Stimulated activated CD4-positive, alpha-beta T cell treated with anti-CD3 and anti-CD28 coated beads, TNF-alpha, amount 100 ng/mL, for 4 hours (primary cell): ENCODE data around the gene SRC.
A peak's percentile ranks its signal among the peaks of the same experiment; 100 is the strongest.
"Not testable (repeated sequence)": the region's sequence is repeated elsewhere in the genome, so short reads cannot be mapped to it uniquely, and the experiment has no call there.

Source experiments
- DNase-seq, 3 experiments: peaks; one replicate each; pipeline ENCODE4 v3.0.0-alpha.2; 2020; ENCODE audit warnings: low read depth in 3 of 3

The SRC gene

GRCh38 chr20:37336369-37337207 is 9.4 kb upstream of the SRC start:
- peak in 2 of 3 experiments; percentile 9 to 26 for DNase-seq

GRCh38 chr20:37337208-37337991 is 8.5 kb upstream of the SRC start:
- no peak for DNase-seq

GRCh38 chr20:37338380-37338779 is 7.6 kb upstream of the SRC start:
- not testable (repeated sequence) for DNase-seq

GRCh38 chr20:37339208-37339607 is 6.7 kb upstream of the SRC start:
- no peak for DNase-seq

- not testable (repeated sequence) for DNase-seq
Observed at GRCh38 chr20:37339764-37340109, 6.2 kb upstream of the SRC start.

- DNase-seq: no peak
Observed at GRCh38 chr20:37340998-37341397, 4.9 kb upstream of the SRC start.

- DNase-seq: no peak
Observed at GRCh38 chr20:37341632-37342031, 4.3 kb upstream of the SRC start.

GRCh38 chr20:37342231-37343177 is 3.4 kb upstream of the SRC start:
- no peak for DNase-seq

- no peak for DNase-seq
Observed at GRCh38 chr20:37343212-37343993, 2.5 kb upstream of the SRC start.

- DNase-seq: no peak
Observed at GRCh38 chr20:37343994-37344355, 2.0 kb upstream of the SRC start.

- DNase-seq: no peak
Observed at GRCh38 chr20:37344506-37345338, 1.2 kb upstream of the SRC start.

- DNase-seq: no peak
Observed at GRCh38 chr20:37346236-37346534, 245 bp downstream of the SRC start.

GRCh38 chr20:37346535-37347346 is 801 bp downstream of the SRC start:
- DNase-seq: no peak

- DNase-seq: no peak
Observed at GRCh38 chr20:37347347-37347823, 1.4 kb downstream of the SRC start.

- no peak for DNase-seq
Observed at GRCh38 chr20:37347891-37348791, 2.2 kb downstream of the SRC start.

GRCh38 chr20:37348792-37349516 is 3.0 kb downstream of the SRC start:
- no peak for DNase-seq
